Astrocyte (in vitro differentiated cells and primary cell): ENCODE data around the gene DOCK3. TPM values are rescaled to one million over a fixed set of nuclear protein-coding genes. Genes with fewer than 3 reads are reported as not detected.

Experiments used
- DNase-seq: peaks from one replicate; pipeline ENCODE4 v3.0.0-alpha.2; 2010; ENCODE audit warnings: low read depth
- FAIRE-seq: peaks from 2 replicates; lab custom pipeline; 2011; peaks lifted over from hg19 to GRCh38; lab: Jason Lieb, UNC
- H2AFZ ChIP-seq: 2 replicates; pipeline ENCODE4 v1.6.0; 2012; ENCODE audit warnings: low read depth, low read length, inconsistent platforms
- H3K27ac ChIP-seq: 2 replicates; pipeline ENCODE4 v1.5.1; 2011; ENCODE audit warnings: low read depth, low read length, inconsistent platforms
- H3K27me3 ChIP-seq: 2 replicates; pipeline ENCODE4 v1.6.0; 2011; ENCODE audit warnings: low read length, inconsistent platforms; ENCODE audit not compliant: insufficient read depth
- H3K36me3 ChIP-seq: 2 replicates; pipeline ENCODE4 v1.5.1; 2011; ENCODE audit warnings: low read length, inconsistent platforms; ENCODE audit not compliant: insufficient read depth
- H3K4me1 ChIP-seq: 2 replicates; pipeline ENCODE4 v1.5.1; 2011; ENCODE audit warnings: low read length, inconsistent platforms; ENCODE audit not compliant: insufficient read depth
- H3K4me2 ChIP-seq: 2 replicates; pipeline ENCODE4 v1.6.0; 2012; ENCODE audit warnings: low read length, inconsistent platforms
- H3K4me3 ChIP-seq: 2 replicates; pipeline ENCODE4 v1.5.1; 2011; ENCODE audit warnings: low read depth, mild to moderate bottlenecking, low read length, inconsistent platforms; ENCODE audit not compliant: insufficient read depth
- H3K79me2 ChIP-seq: 2 replicates; pipeline ENCODE4 v1.6.0; 2012; ENCODE audit warnings: mild to moderate bottlenecking, low read length, inconsistent platforms; ENCODE audit not compliant: insufficient read depth
- H3K9ac ChIP-seq: 2 replicates; pipeline ENCODE4 v1.6.0; 2012; ENCODE audit warnings: mild to moderate bottlenecking, low read length, inconsistent platforms
- H3K9me3 ChIP-seq: 2 replicates; pipeline ENCODE4 v1.5.1; 2012; ENCODE audit warnings: low read depth, mild to moderate bottlenecking, low read length, inconsistent platforms; ENCODE audit not compliant: insufficient read depth
- H4K20me1 ChIP-seq: 2 replicates; pipeline ENCODE4 v1.6.0; 2012; ENCODE audit warnings: low read length, inconsistent platforms; ENCODE audit not compliant: insufficient read depth
- H3K27ac Mint-ChIP-seq: one replicate; pipeline ENCODE4 v1.8.0; 2021; ENCODE audit warnings: mild to moderate bottlenecking, mixed read lengths; ENCODE audit not compliant: unreplicated experiment
- H3K27me3 Mint-ChIP-seq: one replicate; pipeline ENCODE4 v1.8.0; 2021; ENCODE audit warnings: low read depth, mixed read lengths; ENCODE audit not compliant: unreplicated experiment
- H3K36me3 Mint-ChIP-seq: one replicate; pipeline ENCODE4 v1.8.0; 2021; ENCODE audit warnings: low read depth, mixed read lengths; ENCODE audit not compliant: unreplicated experiment
- H3K4me1 Mint-ChIP-seq: one replicate; pipeline ENCODE4 v1.8.0; 2021; ENCODE audit warnings: low read depth, mixed read lengths; ENCODE audit not compliant: unreplicated experiment
- H3K4me3 Mint-ChIP-seq: one replicate; pipeline ENCODE4 v1.8.0; 2021; ENCODE audit warnings: mild to moderate bottlenecking, moderate library complexity, mixed read lengths; ENCODE audit not compliant: unreplicated experiment
- H3K9me3 Mint-ChIP-seq: one replicate; pipeline ENCODE4 v1.8.0; 2021; ENCODE audit warnings: mild to moderate bottlenecking, mixed read lengths; ENCODE audit not compliant: unreplicated experiment
- CTCF ChIP-seq: IDR thresholded peaks from 2 replicates; pipeline ENCODE4 v1.5.1; 2011; ENCODE audit warnings: low read depth, mild to moderate bottlenecking, inconsistent platforms, low read length, moderate library complexity; ENCODE audit not compliant: insufficient read depth
- EZH2 ChIP-seq: IDR thresholded peaks from 2 replicates; pipeline ENCODE4 v1.6.1; 2012; ENCODE audit warnings: mild to moderate bottlenecking, low read length, inconsistent platforms; ENCODE audit not compliant: insufficient read depth
- total RNA-seq: library from RNA; stranded (reverse); gene quantifications from 2 replicates; pipeline ENCODE4 v1.2.1, GENCODE V29; 2021

The DOCK3 gene
- total RNA-seq, 1 donor from 2014 or later, result 3.3 TPM

DNA sequence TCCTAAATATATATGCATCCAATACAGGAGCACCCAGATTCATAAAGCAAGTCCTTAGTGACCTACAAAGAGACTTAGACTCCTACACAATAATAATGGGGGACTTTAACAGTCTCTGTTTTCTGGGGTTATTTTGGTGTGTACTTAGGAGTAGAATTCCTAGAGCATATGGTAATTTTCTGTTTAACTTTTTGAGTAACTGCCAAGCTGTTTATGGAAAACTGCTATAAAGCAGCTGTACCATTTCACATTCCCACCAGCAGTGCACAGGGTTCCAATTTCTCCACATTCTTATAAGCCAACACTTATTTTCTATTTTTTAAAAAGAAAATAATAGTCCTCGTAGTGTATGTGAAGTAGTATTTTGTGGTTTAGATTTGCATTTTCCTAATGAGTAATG lies 68.9 kb downstream of the DOCK3 start:
- no peak overlapping the region for H3K27ac ChIP-seq
- no peaks in the 10 kb centered on the region for H3K27me3 ChIP-seq
- Mint-ChIP-seq H3K36me3 (no peaks in the 10 kb centered on the region), H3K27me3 (no peaks in the 10 kb centered on the region), H3K27ac (no peak overlapping the region), H3K4me1 (no peaks in the 10 kb centered on the region), H3K4me3 (no peak overlapping the region), H3K9me3 (peaks cover 3% of the 10 kb centered on the region)
- H3K4me2 ChIP-seq, result no peak overlapping the region
- TF ChIP-seq CTCF (no peak), EZH2 (no peak)
- no peak overlapping the region for H3K4me3 ChIP-seq
- H3K4me1 ChIP-seq, result no peaks in the 10 kb centered on the region
- no peaks in the 10 kb centered on the region for H4K20me1 ChIP-seq
- no peak overlapping the region for H3K9ac ChIP-seq
- no peak overlapping the region for H2AFZ ChIP-seq
- H3K9me3 ChIP-seq, result no peaks in the 10 kb centered on the region
- no peaks in the 10 kb centered on the region for H3K79me2 ChIP-seq
- H3K36me3 ChIP-seq, result no peaks in the 10 kb centered on the region
- FAIRE-seq (no peak), DNase-seq (no peak)

GRCh38 chr3:50749822-50750221 lies 75.1 kb downstream of the DOCK3 start:
- Histone ChIP-seq H3K9me3 (no peaks in the 10 kb centered on the region), H3K4me3 (no peak overlapping the region), H4K20me1 (no peaks in the 10 kb centered on the region), H3K36me3 (no peaks in the 10 kb centered on the region), H3K27ac (no peak overlapping the region), H3K4me2 (no peak overlapping the region), H3K4me1 (no peaks in the 10 kb centered on the region), H3K9ac (no peak overlapping the region), H3K79me2 (no peaks in the 10 kb centered on the region), H3K27me3 (no peaks in the 10 kb centered on the region), H2AFZ (no peak overlapping the region)
- no peak for FAIRE-seq
- Mint-ChIP-seq H3K9me3 (peaks cover 2% of the 10 kb centered on the region), H3K4me1 (no peaks in the 10 kb centered on the region), H3K27ac (no peak overlapping the region), H3K36me3 (no peaks in the 10 kb centered on the region), H3K4me3 (no peak overlapping the region), H3K27me3 (no peaks in the 10 kb centered on the region)
- no peak for DNase-seq
- TF ChIP-seq CTCF (no peak), EZH2 (no peak)

GRCh38 chr3:50759015-50759414 lies 84.3 kb downstream of the DOCK3 start:
- no peak for TF ChIP-seq EZH2
- no peak for TF ChIP-seq CTCF
- H3K4me3 ChIP-seq, result no peak overlapping the region
- no peak for FAIRE-seq

More at GRCh38 chr3:50759015-50759414, 84.3 kb downstream of the DOCK3 start:
- no peak overlapping the region for H3K4me3 Mint-ChIP-seq
- DNase-seq, result no peak
- Histone ChIP-seq H3K27me3 (no peaks in the 10 kb centered on the region), H3K4me2 (no peak overlapping the region), H2AFZ (no peak overlapping the region), H3K4me1 (no peaks in the 10 kb centered on the region), H3K9me3 (no peaks in the 10 kb centered on the region), H3K79me2 (no peaks in the 10 kb centered on the region), H4K20me1 (no peaks in the 10 kb centered on the region), H3K9ac (no peak overlapping the region), H3K36me3 (no peaks in the 10 kb centered on the region), H3K27ac (no peak overlapping the region)
- H3K9me3 Mint-ChIP-seq, result no peaks in the 10 kb centered on the region
- H3K27ac Mint-ChIP-seq, result no peak overlapping the region
- no peaks in the 10 kb centered on the region for H3K4me1 Mint-ChIP-seq
- no peaks in the 10 kb centered on the region for H3K36me3 Mint-ChIP-seq
- no peaks in the 10 kb centered on the region for H3K27me3 Mint-ChIP-seq
